SJSA1 (cell line): ENCODE data around the gene MSI2. TPM values are rescaled to one million over a fixed set of nuclear protein-coding genes. Genes with fewer than 3 reads are reported as not detected.
A peak's percentile ranks its signal among the peaks of the same experiment; 100 is the strongest.
"Not testable (repeated sequence)": the region's sequence is repeated elsewhere in the genome, so short reads cannot be mapped to it uniquely, and the experiment has no call there.

Experiments used
- DNase-seq, 2 experiments: peaks; one replicate each; pipeline ENCODE4 v3.0.0-alpha.2; 2015 to 2020; ENCODE audit warnings: low spot score in 2 of 2, low read depth in 1 of 2
- H3K27ac ChIP-seq: fragments of 250-450 bp; sonication (Bioruptor Pico); 2 replicates; pipeline ENCODE4 v1.5.1; 2020; ENCODE audit warnings: mild to moderate bottlenecking, moderate library complexity
- H3K27me3 ChIP-seq: fragments of 250-450 bp; sonication (Bioruptor Pico); replicated peaks from 2 replicates; pipeline ENCODE4 v1.5.1; 2020; ENCODE audit warnings: mild to moderate bottlenecking, moderate library complexity
- H3K36me3 ChIP-seq: fragments of 250-450 bp; sonication (Bioruptor Pico); 2 replicates; pipeline ENCODE4 v1.5.1; 2020; ENCODE audit warnings: mild to moderate bottlenecking
- H3K4me1 ChIP-seq: fragments of 250-450 bp; sonication (Bioruptor Pico); replicated peaks from 2 replicates; pipeline ENCODE4 v1.6.1; 2021; ENCODE audit warnings: mild to moderate bottlenecking
- H3K4me3 ChIP-seq: fragments of 250-450 bp; sonication (Bioruptor Pico); 2 replicates; pipeline ENCODE4 v1.5.1; 2020; ENCODE audit warnings: mild to moderate bottlenecking
- H3K9me3 ChIP-seq: fragments of 250-450 bp; sonication (Bioruptor Pico); replicated peaks from 2 replicates; pipeline ENCODE4 v1.5.1; 2020; ENCODE audit warnings: mild to moderate bottlenecking
- total RNA-seq: library from RNA; depleted of rRNA; stranded (reverse); fragments of >200 nt; shearing (Covaris generic); gene quantifications from 2 replicates; pipeline ENCODE4 v1.2.3, GENCODE V29; 2014

Gene MSI2
- total RNA-seq, 1 experiment from 2014 or later, result 39.8 TPM

- Histone ChIP-seq H3K27ac (peak overlapping the region; percentile 81), H3K9me3 (0 out of 2 replicates have a peak, but pooled peaks cover 2% of the 10 kb centered on the region), H3K4me3 (no peak overlapping the region), H3K4me1 (peaks cover 38% of the 10 kb centered on the region), H3K36me3 (peaks cover 22% of the 10 kb centered on the region), H3K27me3 (no peaks in the 10 kb centered on the region)
- peak; percentile 72 to 84 for DNase-seq
Observed at GRCh38 chr17:57294629-57295501, 38.5 kb downstream of the MSI2 start.

- Histone ChIP-seq H3K4me1 (peaks cover 38% of the 10 kb centered on the region), H3K9me3 (0 out of 2 replicates have a peak, but pooled peaks cover 2% of the 10 kb centered on the region), H3K27ac (peak overlapping the region; percentile 81), H3K27me3 (no peaks in the 10 kb centered on the region), H3K36me3 (peaks cover 26% of the 10 kb centered on the region), H3K4me3 (no peak overlapping the region)
- DNase-seq, result peak; percentile 67 to 91
Observed at GRCh38 chr17:57295526-57296023, 39.3 kb downstream of the MSI2 start.

- no peak overlapping the region for H3K4me3 ChIP-seq
- peaks cover 38% of the 10 kb centered on the region for H3K4me1 ChIP-seq
- peaks cover 26% of the 10 kb centered on the region for H3K36me3 ChIP-seq
- H3K27me3 ChIP-seq, result no peaks in the 10 kb centered on the region
- peak overlapping the region; percentile 81 for H3K27ac ChIP-seq
- DNase-seq, result no peak
- H3K9me3 ChIP-seq, result 0 out of 2 replicates have a peak, but pooled peaks cover 2% of the 10 kb centered on the region
Observed at GRCh38 chr17:57296231-57296630, 39.9 kb downstream of the MSI2 start.

- Histone ChIP-seq H3K27me3 (no peaks in the 10 kb centered on the region), H3K4me3 (no peak overlapping the region), H3K27ac (no peak overlapping the region), H3K36me3 (peaks cover 30% of the 10 kb centered on the region), H3K9me3 (0 out of 2 replicates have a peak, but pooled peaks cover 2% of the 10 kb centered on the region), H3K4me1 (peaks cover 23% of the 10 kb centered on the region)
- DNase-seq, result no peak
Observed at GRCh38 chr17:57299176-57299575, 42.9 kb downstream of the MSI2 start.

GRCh38 chr17:57300592-57300991 is 44.3 kb downstream of the MSI2 start:
- not testable (repeated sequence) for DNase-seq, H3K4me3 ChIP-seq, H3K9me3 ChIP-seq, H3K4me1 ChIP-seq, H3K27me3 ChIP-seq, H3K27ac ChIP-seq
- peaks cover 28% of the 10 kb centered on the region for H3K36me3 ChIP-seq

GRCh38 chr17:57302690-57303465 is 46.6 kb downstream of the MSI2 start:
- Histone ChIP-seq H3K27ac (no peak overlapping the region), H3K4me3 (no peak overlapping the region), H3K27me3 (no peaks in the 10 kb centered on the region), H3K4me1 (no peaks in the 10 kb centered on the region), H3K9me3 (0 out of 2 replicates have a peak, but pooled peaks cover 2% of the 10 kb centered on the region), H3K36me3 (peaks cover 27% of the 10 kb centered on the region)
- DNase-seq, result no peak

- Histone ChIP-seq H3K27ac (no peak overlapping the region), H3K4me3 (no peak overlapping the region), H3K36me3 (peaks cover 11% of the 10 kb centered on the region), H3K9me3 (no peaks in the 10 kb centered on the region), H3K4me1 (no peaks in the 10 kb centered on the region), H3K27me3 (no peaks in the 10 kb centered on the region)
- no peak for DNase-seq
Observed at GRCh38 chr17:57305144-57305728, 48.9 kb downstream of the MSI2 start.

- H3K36me3 ChIP-seq, result peaks cover 14% of the 10 kb centered on the region
- H3K27ac ChIP-seq, result no peak overlapping the region
- no peaks in the 10 kb centered on the region for H3K4me1 ChIP-seq
- no peaks in the 10 kb centered on the region for H3K27me3 ChIP-seq
- DNase-seq, result no peak
- H3K9me3 ChIP-seq, result no peaks in the 10 kb centered on the region
- H3K4me3 ChIP-seq, result no peak overlapping the region
Observed at GRCh38 chr17:57305908-57306504, 49.7 kb downstream of the MSI2 start.

- no peaks in the 10 kb centered on the region for H3K9me3 ChIP-seq
- H3K27me3 ChIP-seq, result no peaks in the 10 kb centered on the region
- H3K27ac ChIP-seq, result no peak overlapping the region
- no peak overlapping the region for H3K4me3 ChIP-seq
- no peak for DNase-seq
- H3K36me3 ChIP-seq, result peaks cover 13% of the 10 kb centered on the region
- H3K4me1 ChIP-seq, result no peaks in the 10 kb centered on the region
Observed at GRCh38 chr17:57308543-57309186, 52.3 kb downstream of the MSI2 start.

GRCh38 chr17:57309479-57309878 is 53.2 kb downstream of the MSI2 start:
- no peak overlapping the region for H3K27ac ChIP-seq
- peaks cover 13% of the 10 kb centered on the region for H3K36me3 ChIP-seq
- H3K4me1 ChIP-seq, result no peaks in the 10 kb centered on the region
- H3K9me3 ChIP-seq, result no peaks in the 10 kb centered on the region
- H3K4me3 ChIP-seq, result no peak overlapping the region
- H3K27me3 ChIP-seq, result no peaks in the 10 kb centered on the region
- no peak for DNase-seq

- DNase-seq, result no peak
- peaks cover 13% of the 10 kb centered on the region for H3K36me3 ChIP-seq
- H3K9me3 ChIP-seq, result no peaks in the 10 kb centered on the region
- H3K27ac ChIP-seq, result no peak overlapping the region
- no peak overlapping the region for H3K4me3 ChIP-seq
- H3K27me3 ChIP-seq, result no peaks in the 10 kb centered on the region
- no peaks in the 10 kb centered on the region for H3K4me1 ChIP-seq
Observed at GRCh38 chr17:57311281-57312216, 55.2 kb downstream of the MSI2 start.

- Histone ChIP-seq H3K4me1 (no peaks in the 10 kb centered on the region), H3K27me3 (no peaks in the 10 kb centered on the region), H3K36me3 (peaks cover 13% of the 10 kb centered on the region), H3K9me3 (no peaks in the 10 kb centered on the region), H3K27ac (no peak overlapping the region), H3K4me3 (no peak overlapping the region)
- DNase-seq, result no peak
Observed at GRCh38 chr17:57312242-57312641, 55.9 kb downstream of the MSI2 start.
